Measurements from ENCODE around the gene C2CD2L. TPM values are rescaled to one million over a fixed set of nuclear protein-coding genes. Genes with fewer than 3 reads are reported as not detected.
A peak's percentile ranks its signal among the peaks of the same experiment; 100 is the strongest.

C2CD2L gene
- total RNA-seq, 3 donors from 2014 or later, result 25.8 to 47.1 (median 36.1) TPM

DNA sequence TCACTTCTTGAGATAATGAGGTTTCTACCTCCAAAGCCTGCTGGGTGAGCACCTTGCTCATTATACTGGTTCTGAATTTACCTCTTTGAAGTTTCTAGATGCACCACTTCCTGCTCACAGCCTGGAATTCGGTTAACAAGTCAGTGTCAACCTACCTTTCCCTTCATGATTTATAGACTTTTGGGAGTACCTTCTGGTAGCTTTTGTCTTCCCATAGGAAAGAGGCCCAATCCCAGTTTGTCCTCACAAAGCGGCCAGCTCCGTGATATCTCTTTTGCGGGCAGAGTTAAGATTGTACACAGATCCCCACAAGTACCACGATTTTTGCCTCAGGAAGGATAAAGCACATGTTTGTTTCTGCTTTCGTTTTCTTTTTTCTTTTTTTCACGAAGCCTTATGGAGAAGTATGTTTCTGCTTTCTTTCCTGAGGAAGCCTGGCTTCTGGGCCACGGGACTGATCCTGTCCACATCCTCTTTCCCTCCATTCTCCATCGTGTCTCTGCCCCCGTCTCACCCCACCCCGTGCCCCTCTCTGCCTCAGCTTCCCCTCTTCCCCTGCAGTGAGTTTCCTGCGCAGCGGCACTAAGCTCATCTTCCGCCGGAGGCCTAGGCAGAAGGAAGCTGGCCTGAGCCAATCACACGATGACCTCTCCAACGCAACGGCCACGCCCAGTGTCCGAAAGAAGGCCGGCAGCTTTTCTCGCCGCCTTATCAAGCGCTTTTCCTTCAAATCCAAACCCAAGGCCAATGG, 8.5 kb downstream of the C2CD2L start:
- Histone ChIP-seq H3K4me1 (ENCODE audit: low read depth) (no peaks in the 10 kb centered on the region), H3K4me3 (no peak overlapping the region), H3K36me3 (ENCODE audit: low read depth) (no peaks in the 10 kb centered on the region), H3K9me3 (no peaks in the 10 kb centered on the region)
- intact Hi-C loops (cut with DNase I, micrococcal nuclease), result no loop called here
- ATAC-seq (peak; percentile 28), DNase-seq (peak; percentile 31 to 58 (median 44))
- TF ChIP-seq, protein P1, sequence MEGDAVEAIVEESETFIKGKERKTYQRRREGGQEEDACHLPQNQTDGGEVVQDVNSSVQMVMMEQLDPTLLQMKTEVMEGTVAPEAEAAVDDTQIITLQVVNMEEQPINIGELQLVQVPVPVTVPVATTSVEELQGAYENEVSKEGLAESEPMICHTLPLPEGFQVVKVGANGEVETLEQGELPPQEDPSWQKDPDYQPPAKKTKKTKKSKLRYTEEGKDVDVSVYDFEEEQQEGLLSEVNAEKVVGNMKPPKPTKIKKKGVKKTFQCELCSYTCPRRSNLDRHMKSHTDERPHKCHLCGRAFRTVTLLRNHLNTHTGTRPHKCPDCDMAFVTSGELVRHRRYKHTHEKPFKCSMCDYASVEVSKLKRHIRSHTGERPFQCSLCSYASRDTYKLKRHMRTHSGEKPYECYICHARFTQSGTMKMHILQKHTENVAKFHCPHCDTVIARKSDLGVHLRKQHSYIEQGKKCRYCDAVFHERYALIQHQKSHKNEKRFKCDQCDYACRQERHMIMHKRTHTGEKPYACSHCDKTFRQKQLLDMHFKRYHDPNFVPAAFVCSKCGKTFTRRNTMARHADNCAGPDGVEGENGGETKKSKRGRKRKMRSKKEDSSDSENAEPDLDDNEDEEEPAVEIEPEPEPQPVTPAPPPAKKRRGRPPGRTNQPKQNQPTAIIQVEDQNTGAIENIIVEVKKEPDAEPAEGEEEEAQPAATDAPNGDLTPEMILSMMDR (IDR thresholded peaks at IDR 0.05), result no peak

DNA sequence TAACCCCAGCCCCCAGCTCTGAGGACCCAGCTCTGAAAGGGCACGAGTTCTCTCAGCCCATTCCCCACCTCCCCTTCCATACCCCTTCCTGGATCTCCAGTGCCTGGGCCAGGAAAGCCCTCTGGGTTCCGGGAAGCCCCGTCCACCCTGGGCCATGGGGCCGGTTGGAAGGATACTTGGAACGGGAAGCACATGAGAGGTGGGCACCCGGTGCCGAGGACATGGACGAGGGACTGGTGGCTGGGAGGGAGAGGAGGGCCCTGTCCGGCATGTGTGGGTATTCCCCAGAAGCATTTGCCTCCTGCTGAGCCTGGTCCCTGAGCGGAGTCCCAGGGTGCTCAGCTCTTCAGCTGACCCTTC, 9.1 kb downstream of the C2CD2L start:
- no peaks in the 10 kb centered on the region for H3K36me3 ChIP-seq (ENCODE audit: low read depth)
- H3K9me3 ChIP-seq, result no peaks in the 10 kb centered on the region
- no peaks in the 10 kb centered on the region for H3K4me1 ChIP-seq (ENCODE audit: low read depth)
- no peak overlapping the region for H3K4me3 ChIP-seq
- intact Hi-C loops (cut with DNase I, micrococcal nuclease), result no loop called here
- TF ChIP-seq, protein P1 (IDR thresholded peaks at IDR 0.05), result no peak
- DNase-seq, result peak in 1 of 3 donors; percentile 54
- ATAC-seq, result no peak

DNA sequence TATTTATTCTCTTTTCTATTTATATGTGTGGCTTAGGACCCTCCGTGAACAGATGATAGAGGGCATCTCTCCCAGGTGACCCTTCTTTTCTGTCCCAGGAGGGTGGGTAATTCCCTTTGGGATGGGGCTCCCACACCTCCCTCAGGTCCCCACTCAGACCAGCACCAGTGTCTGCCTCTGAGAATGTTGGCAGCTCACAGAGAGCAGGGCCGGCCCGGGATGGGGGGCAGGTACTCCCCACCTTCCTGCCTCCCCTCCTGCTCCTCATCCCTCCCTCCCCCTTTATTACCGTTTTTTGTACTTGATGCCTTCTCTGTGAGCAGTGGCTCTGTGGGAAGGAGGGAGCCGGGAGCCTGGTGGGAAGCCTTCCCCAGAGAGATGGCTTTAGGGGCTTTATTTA, 9.5 kb downstream of the C2CD2L start:
- no peak for DNase-seq
- Histone ChIP-seq H3K4me3 (no peak overlapping the region), H3K9me3 (no peaks in the 10 kb centered on the region), H3K36me3 (ENCODE audit: low read depth) (no peaks in the 10 kb centered on the region), H3K4me1 (ENCODE audit: low read depth) (no peaks in the 10 kb centered on the region)
- intact Hi-C loops (cut with DNase I, micrococcal nuclease), result no loop called here
- TF ChIP-seq, protein P1 (IDR thresholded peaks at IDR 0.05), result no peak
- no peak for ATAC-seq

DNA sequence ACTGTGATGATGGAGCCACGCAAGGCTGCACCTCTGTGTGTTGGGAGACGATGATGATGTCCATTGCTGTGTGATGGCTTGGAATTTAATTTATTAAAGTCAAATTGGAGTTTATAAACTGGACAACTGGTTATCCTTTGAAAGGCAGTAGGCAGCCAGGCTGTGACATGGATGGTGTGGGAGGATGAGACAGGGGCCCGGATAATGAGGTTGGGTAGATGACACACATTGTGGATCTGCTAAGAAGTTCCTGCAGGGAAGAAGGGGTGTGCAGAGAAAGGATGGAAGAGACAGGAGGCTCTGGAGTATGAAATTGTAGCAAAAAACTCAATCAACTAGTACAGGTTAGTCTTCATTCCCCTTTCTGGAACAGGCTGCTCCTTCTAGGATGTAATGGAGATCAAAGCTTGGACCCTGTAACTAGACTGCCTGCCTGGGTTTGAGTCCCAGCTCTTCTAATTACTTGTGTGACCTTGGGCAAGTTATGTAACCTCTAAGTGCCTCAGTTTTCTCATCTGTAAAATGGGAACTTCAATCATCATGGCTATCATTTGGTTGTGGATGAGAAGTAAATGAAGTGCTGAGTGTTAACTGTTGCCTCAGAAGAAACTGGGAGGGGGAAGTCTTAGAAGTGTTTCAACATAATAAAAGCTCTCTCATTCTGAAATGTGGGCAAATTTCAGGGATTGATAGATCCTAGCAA, 10.0 kb downstream of the C2CD2L start:
- TF ChIP-seq, protein P1 (IDR thresholded peaks at IDR 0.05), result no peak
- ATAC-seq (no peak), DNase-seq (no peak)
- H3K36me3 ChIP-seq (ENCODE audit: low read depth), result no peaks in the 10 kb centered on the region
- H3K4me3 ChIP-seq, result no peak overlapping the region
- intact Hi-C loops (cut with DNase I, micrococcal nuclease), result no loop called here
- H3K4me1 ChIP-seq (ENCODE audit: low read depth), result peaks cover 1% of the 10 kb centered on the region
- no peaks in the 10 kb centered on the region for H3K9me3 ChIP-seq

DNA sequence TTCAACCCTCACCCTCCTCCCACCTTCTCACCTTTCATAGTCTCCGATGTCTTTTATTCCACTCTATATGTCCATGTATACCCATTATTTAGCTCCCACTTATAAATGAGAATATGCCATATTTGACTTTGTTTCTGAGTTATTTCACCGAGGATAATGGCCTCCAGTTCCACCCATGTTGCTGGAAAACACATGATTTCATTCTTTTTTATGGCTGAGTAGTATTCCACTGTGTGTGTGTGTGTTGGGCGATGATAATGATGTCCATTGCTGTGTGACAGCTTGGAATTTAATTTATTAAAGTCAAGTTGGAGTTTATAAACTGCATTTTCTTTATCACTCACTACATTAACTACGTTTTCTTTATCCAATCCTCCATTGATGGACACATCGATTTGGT, 11.1 kb downstream of the C2CD2L start:
- DNase-seq (no peak), ATAC-seq (no peak)
- peaks cover 9% of the 10 kb centered on the region for H3K4me1 ChIP-seq (ENCODE audit: low read depth)
- no peaks in the 10 kb centered on the region for H3K36me3 ChIP-seq (ENCODE audit: low read depth)
- H3K4me3 ChIP-seq, result no peak overlapping the region
- intact Hi-C loops (cut with DNase I, micrococcal nuclease), result no loop called here
- TF ChIP-seq, protein P1 (IDR thresholded peaks at IDR 0.05), result no peak
- no peaks in the 10 kb centered on the region for H3K9me3 ChIP-seq

Measured in mucosa of descending colon (tissue), 3 donors.